IPS-11a (cell line): ENCODE measurements around the gene NXPH1.

Experiments
- H3K4me3 ChIP-seq: one replicate; pipeline ENCODE4 v1.5.1; 2013; ENCODE audit warnings: low read depth, low read length, control low read depth

Gene NXPH1

GRCh38 chr7:8585591-8585990, 152.2 kb downstream of the NXPH1 start:
- no peak overlapping the region for H3K4me3 ChIP-seq

- H3K4me3 ChIP-seq: no peak overlapping the region
Observed at GRCh38 chr7:8590225-8590624, 156.8 kb downstream of the NXPH1 start.

- no peak overlapping the region for H3K4me3 ChIP-seq
Observed at GRCh38 chr7:8590791-8591190, 157.4 kb downstream of the NXPH1 start.

- no peak overlapping the region for H3K4me3 ChIP-seq
Observed at GRCh38 chr7:8591289-8591688, 157.9 kb downstream of the NXPH1 start.

GRCh38 chr7:8592167-8592566, 158.8 kb downstream of the NXPH1 start:
- H3K4me3 ChIP-seq: no peak overlapping the region

- H3K4me3 ChIP-seq: no peak overlapping the region
Observed at GRCh38 chr7:8594115-8594514, 160.7 kb downstream of the NXPH1 start.

- H3K4me3 ChIP-seq: no peak overlapping the region
Observed at GRCh38 chr7:8597565-8597964, 164.2 kb downstream of the NXPH1 start.

GRCh38 chr7:8601121-8601520, 167.7 kb downstream of the NXPH1 start:
- H3K4me3 ChIP-seq: no peak overlapping the region

GRCh38 chr7:8605221-8605620, 171.8 kb downstream of the NXPH1 start:
- no peak overlapping the region for H3K4me3 ChIP-seq

GRCh38 chr7:8612584-8612983, 179.2 kb downstream of the NXPH1 start:
- no peak overlapping the region for H3K4me3 ChIP-seq

GRCh38 chr7:8613191-8613590, 179.8 kb downstream of the NXPH1 start:
- H3K4me3 ChIP-seq: no peak overlapping the region

GRCh38 chr7:8615019-8615418, 181.6 kb downstream of the NXPH1 start:
- no peak overlapping the region for H3K4me3 ChIP-seq

- H3K4me3 ChIP-seq: no peak overlapping the region
Observed at GRCh38 chr7:8618441-8619070, 185.1 kb downstream of the NXPH1 start.

- no peak overlapping the region for H3K4me3 ChIP-seq
Observed at GRCh38 chr7:8620169-8620568, 186.8 kb downstream of the NXPH1 start.

- H3K4me3 ChIP-seq: no peak overlapping the region
Observed at GRCh38 chr7:8625612-8626011, 192.2 kb downstream of the NXPH1 start.

GRCh38 chr7:8627325-8627724, 193.9 kb downstream of the NXPH1 start:
- no peak overlapping the region for H3K4me3 ChIP-seq

GRCh38 chr7:8628656-8629055, 195.2 kb downstream of the NXPH1 start:
- no peak overlapping the region for H3K4me3 ChIP-seq

GRCh38 chr7:8629504-8629903, 196.1 kb downstream of the NXPH1 start:
- no peak overlapping the region for H3K4me3 ChIP-seq

- no peak overlapping the region for H3K4me3 ChIP-seq
Observed at GRCh38 chr7:8637322-8637721, 203.9 kb downstream of the NXPH1 start.

- H3K4me3 ChIP-seq: no peak overlapping the region
Observed at GRCh38 chr7:8638076-8638475, 204.7 kb downstream of the NXPH1 start.

- H3K4me3 ChIP-seq: no peak overlapping the region
Observed at GRCh38 chr7:8639668-8640067, 206.3 kb downstream of the NXPH1 start.

- no peak overlapping the region for H3K4me3 ChIP-seq
Observed at GRCh38 chr7:8640671-8641070, 207.3 kb downstream of the NXPH1 start.
